ENCODE results near the gene WDR64. TPM values are rescaled to one million over a fixed set of nuclear protein-coding genes. Genes with fewer than 3 reads are reported as not detected.

WDR64 gene
- total and polyA plus RNA-seq, 2 experiments from 2014 or later: not detected

DNA sequence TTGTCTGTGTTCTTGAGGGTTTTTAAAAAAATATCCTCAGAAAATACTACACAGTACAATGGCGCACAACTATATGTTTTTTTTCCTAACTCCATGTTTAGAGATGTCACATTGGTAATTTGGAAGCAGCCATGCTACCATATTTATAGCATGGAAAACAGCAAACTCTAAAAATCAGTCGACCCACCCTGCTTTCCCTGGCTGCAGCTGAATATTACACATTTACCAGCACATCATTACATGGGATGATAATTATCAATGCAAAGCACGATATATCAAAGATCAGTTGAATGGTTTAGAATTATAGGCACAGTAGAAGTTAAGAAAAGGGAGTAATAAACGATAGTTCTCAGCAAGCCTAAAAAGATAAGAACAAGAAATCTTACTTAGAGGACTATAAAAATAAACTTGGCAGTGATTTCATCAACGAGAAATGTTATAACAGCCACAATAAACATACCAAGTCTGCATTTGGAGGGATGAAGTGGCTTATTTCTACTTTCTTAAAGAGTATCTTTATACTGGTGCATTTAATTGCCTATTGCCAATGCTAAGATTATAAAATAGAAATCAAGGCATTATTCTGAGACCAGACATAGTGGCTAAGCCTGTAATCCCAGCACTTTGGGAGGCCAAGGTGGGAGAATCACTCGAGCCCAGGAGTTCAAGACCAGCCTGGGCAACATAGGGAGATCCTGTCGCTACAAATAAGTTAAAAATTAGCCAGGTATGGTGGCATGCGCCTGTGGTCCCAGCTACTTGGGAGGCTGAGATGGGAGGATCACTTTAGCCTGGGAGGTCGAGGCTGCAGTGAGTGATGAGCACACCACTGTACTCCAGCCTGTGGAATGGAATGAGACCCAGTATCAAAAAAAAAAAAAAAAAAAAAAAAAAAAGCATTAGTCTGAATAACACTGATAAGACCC is 43.4 kb downstream of the WDR64 start (continued):
- no peak for TF ChIP-seq CREB1 (CRISPR knock-in tag; IDR thresholded peaks at IDR 0.05; ENCODE audit: low read depth)

DNA sequence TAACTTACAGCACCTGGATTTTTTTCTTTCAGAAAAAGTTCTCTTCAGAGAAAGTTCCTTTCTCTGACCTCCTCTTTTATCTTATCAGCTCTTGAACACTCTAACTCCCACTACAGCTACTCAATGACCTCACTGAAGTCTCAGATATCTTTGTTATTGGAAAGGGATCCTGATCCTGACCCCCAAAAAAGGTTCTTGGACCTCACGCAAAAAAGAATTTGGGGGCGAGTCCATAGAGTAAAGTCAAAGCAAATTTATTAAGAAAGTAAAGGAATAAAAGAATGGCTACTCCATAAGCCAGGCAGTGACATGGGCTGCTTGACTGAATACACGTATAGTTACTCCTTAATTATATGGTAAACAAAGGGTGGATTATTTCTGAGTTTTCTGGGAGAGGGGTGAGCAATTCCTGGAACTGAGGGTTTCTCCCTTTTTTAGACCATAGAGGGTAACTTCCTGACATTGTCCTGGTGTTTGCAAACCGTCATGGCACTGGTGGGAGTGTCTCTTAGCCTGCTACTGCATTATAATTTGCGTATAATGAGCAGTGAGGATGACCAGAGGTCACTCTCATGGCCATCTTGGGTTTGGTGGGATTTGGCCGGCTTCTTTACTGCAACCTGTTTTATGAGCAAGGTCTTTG is 44.2 kb downstream of the WDR64 start:
- Mint-ChIP-seq H3K36me3 (ENCODE audit: low read depth) (no peaks in the 10 kb centered on the region), H3K27me3 (ENCODE audit: insufficient read depth, low read depth, poor library complexity) (no peaks in the 10 kb centered on the region), H3K9me3 (no peaks in the 10 kb centered on the region), H3K4me1 (no peaks in the 10 kb centered on the region), H3K4me3 (no peak overlapping the region), H3K27ac (no peak overlapping the region)
- Histone ChIP-seq H3K79me2 (replicated peaks; ENCODE audit: insufficient read depth) (no peaks in the 10 kb centered on the region), H2AFZ (no peak overlapping the region), H3K27ac (ENCODE audit: low read depth) (no peak overlapping the region), H3F3A (replicated peaks; ENCODE audit: low read depth) (no peaks in the 10 kb centered on the region), H3K4me3 (no peak overlapping the region), H4K20me1 (replicated peaks; ENCODE audit: insufficient read depth) (no peaks in the 10 kb centered on the region), H3K4me1 (ENCODE audit: insufficient read depth) (no peaks in the 10 kb centered on the region), H3K27me3 (ENCODE audit: insufficient read depth) (no peaks in the 10 kb centered on the region), H3K36me3 (ENCODE audit: insufficient read depth) (no peaks in the 10 kb centered on the region), H3K4me2 (no peak overlapping the region), H3K9me2 (ENCODE audit: insufficient read depth) (peaks cover 7% of the 10 kb centered on the region; the same call in 1 of the 2 replicates)
- DNase-seq (ENCODE audit: low spot score): no peak
- no peak for ATAC-seq
- TF ChIP-seq CREB1 (CRISPR knock-in tag; IDR thresholded peaks at IDR 0.05; ENCODE audit: low read depth) (no peak), EZH2 (IDR thresholded peaks at IDR 0.05; ENCODE audit: low read depth, unreplicated experiment) (no peak), EZH2phosphoT487 (IDR thresholded peaks at IDR 0.05; ENCODE audit: unreplicated experiment) (no peak), NANOG (IDR thresholded peaks at IDR 0.05; ENCODE audit: borderline replicate concordance) (no peak), ZNF114 (CRISPR knock-in tag; IDR thresholded peaks at IDR 0.05) (no peak), POLR2AphosphoS5 (IDR thresholded peaks at IDR 0.05; ENCODE audit: low read depth) (no peak), ZNF331 (CRISPR knock-in tag; IDR thresholded peaks at IDR 0.05; ENCODE audit: low read depth) (no peak), JUNB (IDR thresholded peaks at IDR 0.05; ENCODE audit: unreplicated experiment) (no peak)
- TF ChIP-seq, protein P1, sequence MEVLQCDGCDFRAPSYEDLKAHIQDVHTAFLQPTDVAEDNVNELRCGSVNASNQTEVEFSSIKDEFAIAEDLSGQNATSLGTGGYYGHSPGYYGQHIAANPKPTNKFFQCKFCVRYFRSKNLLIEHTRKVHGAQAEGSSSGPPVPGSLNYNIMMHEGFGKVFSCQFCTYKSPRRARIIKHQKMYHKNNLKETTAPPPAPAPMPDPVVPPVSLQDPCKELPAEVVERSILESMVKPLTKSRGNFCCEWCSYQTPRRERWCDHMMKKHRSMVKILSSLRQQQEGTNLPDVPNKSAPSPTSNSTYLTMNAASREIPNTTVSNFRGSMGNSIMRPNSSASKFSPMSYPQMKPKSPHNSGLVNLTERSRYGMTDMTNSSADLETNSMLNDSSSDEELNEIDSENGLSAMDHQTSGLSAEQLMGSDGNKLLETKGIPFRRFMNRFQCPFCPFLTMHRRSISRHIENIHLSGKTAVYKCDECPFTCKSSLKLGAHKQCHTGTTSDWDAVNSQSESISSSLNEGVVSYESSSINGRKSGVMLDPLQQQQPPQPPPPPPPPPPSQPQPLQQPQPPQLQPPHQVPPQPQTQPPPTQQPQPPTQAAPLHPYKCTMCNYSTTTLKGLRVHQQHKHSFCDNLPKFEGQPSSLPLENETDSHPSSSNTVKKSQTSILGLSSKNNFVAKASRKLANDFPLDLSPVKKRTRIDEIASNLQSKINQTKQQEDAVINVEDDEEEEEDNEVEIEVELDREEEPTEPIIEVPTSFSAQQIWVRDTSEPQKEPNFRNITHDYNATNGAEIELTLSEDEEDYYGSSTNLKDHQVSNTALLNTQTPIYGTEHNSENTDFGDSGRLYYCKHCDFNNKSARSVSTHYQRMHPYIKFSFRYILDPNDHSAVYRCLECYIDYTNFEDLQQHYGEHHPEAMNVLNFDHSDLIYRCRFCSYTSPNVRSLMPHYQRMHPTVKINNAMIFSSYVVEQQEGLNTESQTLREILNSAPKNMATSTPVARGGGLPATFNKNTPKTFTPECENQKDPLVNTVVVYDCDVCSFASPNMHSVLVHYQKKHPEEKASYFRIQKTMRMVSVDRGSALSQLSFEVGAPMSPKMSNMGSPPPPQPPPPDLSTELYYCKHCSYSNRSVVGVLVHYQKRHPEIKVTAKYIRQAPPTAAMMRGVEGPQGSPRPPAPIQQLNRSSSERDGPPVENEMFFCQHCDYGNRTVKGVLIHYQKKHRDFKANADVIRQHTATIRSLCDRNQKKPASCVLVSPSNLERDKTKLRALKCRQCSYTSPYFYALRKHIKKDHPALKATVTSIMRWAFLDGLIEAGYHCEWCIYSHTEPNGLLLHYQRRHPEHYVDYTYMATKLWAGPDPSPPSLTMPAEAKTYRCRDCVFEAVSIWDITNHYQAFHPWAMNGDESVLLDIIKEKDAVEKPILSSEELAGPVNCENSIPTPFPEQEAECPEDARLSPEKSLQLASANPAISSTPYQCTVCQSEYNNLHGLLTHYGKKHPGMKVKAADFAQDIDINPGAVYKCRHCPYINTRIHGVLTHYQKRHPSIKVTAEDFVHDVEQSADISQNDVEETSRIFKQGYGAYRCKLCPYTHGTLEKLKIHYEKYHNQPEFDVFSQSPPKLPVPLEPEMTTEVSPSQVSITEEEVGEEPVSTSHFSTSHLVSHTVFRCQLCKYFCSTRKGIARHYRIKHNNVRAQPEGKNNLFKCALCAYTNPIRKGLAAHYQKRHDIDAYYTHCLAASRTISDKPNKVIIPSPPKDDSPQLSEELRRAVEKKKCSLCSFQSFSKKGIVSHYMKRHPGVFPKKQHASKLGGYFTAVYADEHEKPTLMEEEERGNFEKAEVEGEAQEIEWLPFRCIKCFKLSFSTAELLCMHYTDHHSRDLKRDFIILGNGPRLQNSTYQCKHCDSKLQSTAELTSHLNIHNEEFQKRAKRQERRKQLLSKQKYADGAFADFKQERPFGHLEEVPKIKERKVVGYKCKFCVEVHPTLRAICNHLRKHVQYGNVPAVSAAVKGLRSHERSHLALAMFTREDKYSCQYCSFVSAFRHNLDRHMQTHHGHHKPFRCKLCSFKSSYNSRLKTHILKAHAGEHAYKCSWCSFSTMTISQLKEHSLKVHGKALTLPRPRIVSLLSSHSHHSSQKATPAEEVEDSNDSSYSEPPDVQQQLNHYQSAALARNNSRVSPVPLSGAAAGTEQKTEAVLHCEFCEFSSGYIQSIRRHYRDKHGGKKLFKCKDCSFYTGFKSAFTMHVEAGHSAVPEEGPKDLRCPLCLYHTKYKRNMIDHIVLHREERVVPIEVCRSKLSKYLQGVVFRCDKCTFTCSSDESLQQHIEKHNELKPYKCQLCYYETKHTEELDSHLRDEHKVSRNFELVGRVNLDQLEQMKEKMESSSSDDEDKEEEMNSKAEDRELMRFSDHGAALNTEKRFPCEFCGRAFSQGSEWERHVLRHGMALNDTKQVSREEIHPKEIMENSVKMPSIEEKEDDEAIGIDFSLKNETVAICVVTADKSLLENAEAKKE (CRISPR knock-in tag; IDR thresholded peaks at IDR 0.05): no peak
- TF ChIP-seq, protein P2, sequence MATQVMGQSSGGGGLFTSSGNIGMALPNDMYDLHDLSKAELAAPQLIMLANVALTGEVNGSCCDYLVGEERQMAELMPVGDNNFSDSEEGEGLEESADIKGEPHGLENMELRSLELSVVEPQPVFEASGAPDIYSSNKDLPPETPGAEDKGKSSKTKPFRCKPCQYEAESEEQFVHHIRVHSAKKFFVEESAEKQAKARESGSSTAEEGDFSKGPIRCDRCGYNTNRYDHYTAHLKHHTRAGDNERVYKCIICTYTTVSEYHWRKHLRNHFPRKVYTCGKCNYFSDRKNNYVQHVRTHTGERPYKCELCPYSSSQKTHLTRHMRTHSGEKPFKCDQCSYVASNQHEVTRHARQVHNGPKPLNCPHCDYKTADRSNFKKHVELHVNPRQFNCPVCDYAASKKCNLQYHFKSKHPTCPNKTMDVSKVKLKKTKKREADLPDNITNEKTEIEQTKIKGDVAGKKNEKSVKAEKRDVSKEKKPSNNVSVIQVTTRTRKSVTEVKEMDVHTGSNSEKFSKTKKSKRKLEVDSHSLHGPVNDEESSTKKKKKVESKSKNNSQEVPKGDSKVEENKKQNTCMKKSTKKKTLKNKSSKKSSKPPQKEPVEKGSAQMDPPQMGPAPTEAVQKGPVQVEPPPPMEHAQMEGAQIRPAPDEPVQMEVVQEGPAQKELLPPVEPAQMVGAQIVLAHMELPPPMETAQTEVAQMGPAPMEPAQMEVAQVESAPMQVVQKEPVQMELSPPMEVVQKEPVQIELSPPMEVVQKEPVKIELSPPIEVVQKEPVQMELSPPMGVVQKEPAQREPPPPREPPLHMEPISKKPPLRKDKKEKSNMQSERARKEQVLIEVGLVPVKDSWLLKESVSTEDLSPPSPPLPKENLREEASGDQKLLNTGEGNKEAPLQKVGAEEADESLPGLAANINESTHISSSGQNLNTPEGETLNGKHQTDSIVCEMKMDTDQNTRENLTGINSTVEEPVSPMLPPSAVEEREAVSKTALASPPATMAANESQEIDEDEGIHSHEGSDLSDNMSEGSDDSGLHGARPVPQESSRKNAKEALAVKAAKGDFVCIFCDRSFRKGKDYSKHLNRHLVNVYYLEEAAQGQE (IDR thresholded peaks at IDR 0.05; ENCODE audit: unreplicated experiment): no peak
- TF ChIP-seq, protein P3, sequence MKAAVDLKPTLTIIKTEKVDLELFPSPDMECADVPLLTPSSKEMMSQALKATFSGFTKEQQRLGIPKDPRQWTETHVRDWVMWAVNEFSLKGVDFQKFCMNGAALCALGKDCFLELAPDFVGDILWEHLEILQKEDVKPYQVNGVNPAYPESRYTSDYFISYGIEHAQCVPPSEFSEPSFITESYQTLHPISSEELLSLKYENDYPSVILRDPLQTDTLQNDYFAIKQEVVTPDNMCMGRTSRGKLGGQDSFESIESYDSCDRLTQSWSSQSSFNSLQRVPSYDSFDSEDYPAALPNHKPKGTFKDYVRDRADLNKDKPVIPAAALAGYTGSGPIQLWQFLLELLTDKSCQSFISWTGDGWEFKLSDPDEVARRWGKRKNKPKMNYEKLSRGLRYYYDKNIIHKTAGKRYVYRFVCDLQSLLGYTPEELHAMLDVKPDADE (IDR thresholded peaks at IDR 0.05): no peak
